NCI-H524 treated with DMSO at 0.1 percent for 48 hours (cell line): ENCODE data around the gene ESRRA.
A peak's percentile ranks its signal among the peaks of the same experiment; 100 is the strongest.
"Not testable (repeated sequence)": the region's sequence is repeated elsewhere in the genome, so short reads cannot be mapped to it uniquely, and the experiment has no call there.

Experiments
- DNase-seq: peaks from one replicate; lab custom pipeline; 2025; lab: John Stamatoyannopoulos, UW

Gene ESRRA

DNA sequence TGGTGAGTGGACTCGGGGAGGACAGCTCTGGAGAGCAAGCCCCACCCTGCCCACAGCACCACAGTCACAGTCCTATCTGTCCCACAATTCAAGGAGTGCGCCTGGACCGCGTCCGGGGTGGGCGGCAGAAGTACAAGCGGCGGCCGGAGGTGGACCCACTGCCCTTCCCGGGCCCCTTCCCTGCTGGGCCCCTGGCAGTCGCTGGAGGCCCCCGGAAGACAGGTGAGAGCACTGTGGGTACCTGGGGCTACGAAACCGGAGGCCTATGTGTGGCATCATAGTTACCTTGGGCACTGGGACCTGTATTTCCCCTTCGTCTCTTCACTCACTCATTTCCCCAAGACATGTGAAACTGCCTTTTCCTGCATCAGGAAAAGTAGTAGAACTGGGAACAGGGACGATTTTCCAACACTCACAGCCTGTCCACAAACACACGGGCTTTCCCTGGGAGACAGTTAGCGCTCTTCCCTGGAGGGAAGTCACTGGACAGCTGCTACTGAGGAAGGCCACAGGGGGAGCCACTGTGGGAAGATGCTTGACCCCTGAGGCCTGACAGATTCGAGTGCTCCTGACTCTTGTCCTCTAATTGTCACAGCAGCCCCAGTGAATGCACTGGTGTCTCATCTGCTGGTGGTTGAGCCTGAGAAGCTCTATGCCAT, 9.0 kb downstream of the ESRRA start:
- DNase-seq: no peak

DNA sequence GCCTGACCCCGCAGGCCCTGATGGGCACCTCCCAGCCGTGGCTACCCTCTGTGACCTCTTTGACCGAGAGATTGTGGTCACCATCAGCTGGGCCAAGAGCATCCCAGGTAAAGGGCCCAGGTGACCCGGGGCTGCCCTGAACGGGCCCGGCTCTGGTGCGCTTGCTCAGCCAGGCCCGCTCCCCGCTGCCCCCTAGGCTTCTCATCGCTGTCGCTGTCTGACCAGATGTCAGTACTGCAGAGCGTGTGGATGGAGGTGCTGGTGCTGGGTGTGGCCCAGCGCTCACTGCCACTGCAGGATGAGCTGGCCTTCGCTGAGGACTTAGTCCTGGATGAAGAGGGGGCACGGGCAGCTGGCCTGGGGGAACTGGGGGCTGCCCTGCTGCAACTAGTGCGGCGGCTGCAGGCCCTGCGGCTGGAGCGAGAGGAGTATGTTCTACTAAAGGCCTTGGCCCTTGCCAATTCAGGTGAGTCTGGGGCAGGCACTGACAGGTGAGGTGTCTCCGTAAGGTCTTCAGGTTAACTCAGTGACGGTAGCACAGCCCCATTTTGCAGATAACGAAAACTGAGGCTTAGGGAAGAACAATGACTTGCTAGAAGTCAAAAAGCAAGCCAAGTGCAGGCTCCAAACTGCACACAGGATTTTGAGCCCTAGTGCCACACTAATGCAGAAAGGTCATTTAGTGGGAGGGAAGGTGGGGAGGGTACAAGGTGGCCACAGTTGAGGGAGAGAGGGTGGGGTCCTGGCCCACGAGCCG, 9.7 kb downstream of the ESRRA start:
- DNase-seq: no peak

DNA sequence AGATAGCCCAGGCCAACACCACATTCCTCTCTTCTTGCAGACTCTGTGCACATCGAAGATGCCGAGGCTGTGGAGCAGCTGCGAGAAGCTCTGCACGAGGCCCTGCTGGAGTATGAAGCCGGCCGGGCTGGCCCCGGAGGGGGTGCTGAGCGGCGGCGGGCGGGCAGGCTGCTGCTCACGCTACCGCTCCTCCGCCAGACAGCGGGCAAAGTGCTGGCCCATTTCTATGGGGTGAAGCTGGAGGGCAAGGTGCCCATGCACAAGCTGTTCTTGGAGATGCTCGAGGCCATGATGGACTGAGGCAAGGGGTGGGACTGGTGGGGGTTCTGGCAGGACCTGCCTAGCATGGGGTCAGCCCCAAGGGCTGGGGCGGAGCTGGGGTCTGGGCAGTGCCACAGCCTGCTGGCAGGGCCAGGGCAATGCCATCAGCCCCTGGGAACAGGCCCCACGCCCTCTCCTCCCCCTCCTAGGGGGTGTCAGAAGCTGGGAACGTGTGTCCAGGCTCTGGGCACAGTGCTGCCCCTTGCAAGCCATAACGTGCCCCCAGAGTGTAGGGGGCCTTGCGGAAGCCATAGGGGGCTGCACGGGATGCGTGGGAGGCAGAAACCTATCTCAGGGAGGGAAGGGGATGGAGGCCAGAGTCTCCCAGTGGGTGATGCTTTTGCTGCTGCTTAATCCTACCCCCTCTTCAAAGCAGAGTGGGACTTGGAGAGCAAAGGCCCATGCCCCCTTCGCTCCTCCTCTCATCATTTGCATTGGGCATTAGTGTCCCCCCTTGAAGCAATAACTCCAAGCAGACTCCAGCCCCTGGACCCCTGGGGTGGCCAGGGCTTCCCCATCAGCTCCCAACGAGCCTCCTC, 10.6 kb downstream of the ESRRA start:
- DNase-seq: not testable (repeated sequence)

DNA sequence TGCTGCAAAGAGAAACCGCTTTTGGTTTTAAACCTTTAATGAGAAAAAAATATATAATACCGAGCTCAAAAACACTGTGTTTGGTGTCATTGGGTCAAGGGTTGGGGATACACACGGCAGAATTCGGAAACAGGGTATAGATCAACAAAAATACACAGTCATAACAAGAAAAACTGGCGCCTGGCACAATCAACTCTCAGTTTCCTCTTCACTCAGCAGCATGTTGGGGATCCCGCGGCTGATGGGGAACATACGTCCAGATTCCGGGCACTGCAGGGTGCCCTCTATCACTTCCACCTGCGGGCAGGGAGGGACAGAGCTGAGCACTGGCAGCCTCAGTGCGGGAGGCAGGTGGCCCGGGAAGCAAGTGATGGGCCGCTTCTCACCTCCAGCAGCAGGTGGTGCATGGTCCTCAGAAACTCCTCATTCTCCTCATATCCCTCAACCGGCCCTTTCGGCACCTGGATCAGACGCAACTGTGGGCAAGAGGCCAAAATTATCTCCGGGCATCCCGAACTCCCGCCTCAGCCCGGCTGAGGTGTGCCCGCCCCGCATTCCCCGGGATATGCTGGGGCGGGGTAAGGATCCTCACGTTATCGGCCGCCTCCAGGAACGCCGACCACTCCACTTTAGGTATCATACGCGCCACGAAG, 11.5 kb downstream of the ESRRA start:
- no peak for DNase-seq

DNA sequence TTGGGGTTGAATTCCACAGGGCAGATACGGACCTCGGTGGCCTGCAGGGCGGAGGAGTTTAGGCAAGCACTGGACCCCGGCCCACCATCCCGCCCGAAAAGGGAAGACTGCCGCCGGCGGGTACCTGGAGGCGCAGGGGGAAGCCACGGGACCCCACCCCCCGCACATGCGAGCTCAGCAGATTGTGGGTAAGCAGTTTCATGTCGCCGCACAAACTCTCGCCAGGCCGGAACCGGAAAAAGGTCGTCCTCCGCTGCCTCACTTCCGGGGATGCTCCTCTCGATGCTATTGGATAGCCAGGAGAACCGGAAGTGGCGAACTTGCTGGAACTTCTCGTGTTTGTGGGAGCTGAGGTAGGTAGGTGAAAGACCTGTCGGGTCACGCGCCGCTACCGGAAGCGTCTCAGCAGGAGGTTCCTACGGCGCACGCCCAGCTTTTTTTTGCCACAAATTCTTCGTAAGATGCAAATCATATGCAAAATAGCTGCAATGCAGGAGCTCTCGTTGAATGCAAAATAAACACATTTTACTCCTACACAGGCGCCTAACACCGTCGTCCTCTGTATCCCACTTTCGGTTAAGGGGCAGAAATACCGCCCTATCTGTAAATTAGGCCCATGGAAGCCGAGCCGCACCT, 12.1 kb downstream of the ESRRA start, which contains the start of gene TRMT112:
TSS of gene TRMT112 (minus strand) at position 235 of the 636 bp plus-strand sequence. CDS start at position 202, 33 bp downstream.
- DNase-seq: peak; percentile 90

DNA sequence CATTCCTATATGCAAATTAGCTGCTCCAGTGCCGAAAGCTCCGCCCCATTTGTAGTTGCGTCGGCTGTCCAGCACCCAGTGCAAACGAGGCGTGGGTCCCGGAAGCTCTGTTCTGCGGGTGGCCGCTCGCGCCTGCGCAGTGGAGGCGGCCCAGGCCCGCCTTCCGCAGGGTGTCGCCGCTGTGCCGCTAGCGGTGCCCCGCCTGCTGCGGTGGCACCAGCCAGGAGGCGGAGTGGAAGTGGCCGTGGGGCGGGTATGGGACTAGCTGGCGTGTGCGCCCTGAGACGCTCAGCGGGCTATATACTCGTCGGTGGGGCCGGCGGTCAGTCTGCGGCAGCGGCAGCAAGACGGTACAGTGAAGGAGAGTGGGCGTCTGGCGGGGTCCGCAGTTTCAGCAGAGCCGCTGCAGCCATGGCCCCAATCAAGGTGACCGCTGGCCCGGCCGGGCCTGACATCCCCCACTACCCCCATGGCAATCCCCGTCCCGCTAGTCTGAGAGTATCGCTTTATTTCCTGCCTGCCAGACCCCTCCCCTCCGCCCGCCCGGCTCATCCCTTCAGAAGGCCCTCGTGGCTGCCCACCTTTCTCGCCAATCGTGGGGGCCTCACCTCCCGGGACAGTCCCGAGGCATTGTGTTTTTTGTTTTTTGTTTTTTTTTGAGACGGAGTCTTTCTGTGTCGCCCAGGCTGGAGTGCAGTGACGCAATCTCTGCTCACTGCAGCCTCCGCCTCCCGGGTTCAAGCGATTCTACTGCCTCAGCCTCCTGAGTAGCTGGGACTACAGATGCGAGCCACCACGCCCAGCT, 12.8 kb downstream of the ESRRA start, which contains the start of gene PRDX5:
TSS of gene PRDX5 (plus strand) at position 161 of the 805 bp plus-strand sequence. CDS start at position 256, 95 bp downstream.
- peak; percentile 78 for DNase-seq

DNA sequence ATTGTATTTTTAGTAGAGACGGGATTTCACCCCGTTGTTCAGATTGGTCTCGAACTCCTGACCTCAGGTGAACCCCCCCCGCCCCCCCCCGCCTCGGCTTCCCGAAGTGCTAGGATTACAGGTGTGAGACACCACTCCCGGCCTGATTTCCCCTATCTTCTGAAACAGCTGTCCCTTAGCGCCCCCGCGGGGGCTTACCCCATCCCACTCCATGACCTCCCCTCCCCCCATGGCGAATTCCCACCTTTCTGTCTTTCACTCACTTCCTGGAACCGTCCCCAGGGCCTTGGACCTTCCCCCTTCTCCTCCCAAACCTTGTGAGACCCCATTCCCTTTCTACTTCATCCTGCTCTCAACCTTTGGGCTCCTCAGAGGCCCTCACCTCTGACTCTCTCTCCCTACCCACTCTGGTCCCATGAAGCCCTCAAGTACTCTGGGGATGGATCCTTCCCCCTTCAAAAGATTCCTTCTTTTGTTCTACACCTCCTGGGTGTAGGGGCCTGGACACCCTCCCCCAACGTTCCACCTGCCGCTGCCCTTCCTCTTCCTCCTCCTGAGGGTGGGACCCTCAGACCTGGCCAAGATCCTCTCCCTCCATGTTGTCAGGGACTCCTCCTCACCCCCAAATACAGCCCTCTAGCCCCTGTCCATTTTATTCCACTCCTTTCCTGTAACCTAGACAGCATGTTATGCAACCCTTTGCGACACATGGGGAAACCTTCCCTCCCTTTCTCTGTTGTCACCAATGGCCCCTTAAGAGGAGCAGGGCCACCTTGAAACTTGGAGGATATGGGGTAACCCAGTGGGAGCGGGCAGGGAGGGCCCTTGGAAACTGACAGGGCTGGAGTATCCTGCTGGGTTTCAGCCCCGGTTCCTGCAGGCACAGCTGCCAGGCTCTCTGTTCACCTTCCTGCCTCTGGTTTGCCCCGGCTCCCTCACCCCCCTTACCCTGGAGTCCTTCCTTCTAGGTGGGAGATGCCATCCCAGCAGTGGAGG, 13.7 kb downstream of the ESRRA start:
- no peak for DNase-seq

DNA sequence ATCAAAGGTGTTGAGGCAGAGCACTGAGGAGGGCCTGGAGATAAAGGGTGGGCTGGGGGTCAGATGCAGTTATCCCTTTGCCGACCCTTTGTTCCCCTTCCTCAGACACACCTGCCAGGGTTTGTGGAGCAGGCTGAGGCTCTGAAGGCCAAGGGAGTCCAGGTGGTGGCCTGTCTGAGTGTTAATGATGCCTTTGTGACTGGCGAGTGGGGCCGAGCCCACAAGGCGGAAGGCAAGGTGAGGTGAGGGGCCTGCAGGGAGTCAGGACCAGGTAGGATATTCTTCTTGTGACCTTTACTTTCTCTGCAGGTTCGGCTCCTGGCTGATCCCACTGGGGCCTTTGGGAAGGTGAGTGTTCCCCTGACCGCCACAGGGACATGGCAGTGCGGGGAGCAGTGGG, 15.2 kb downstream of the ESRRA start:
- no peak for DNase-seq

DNA sequence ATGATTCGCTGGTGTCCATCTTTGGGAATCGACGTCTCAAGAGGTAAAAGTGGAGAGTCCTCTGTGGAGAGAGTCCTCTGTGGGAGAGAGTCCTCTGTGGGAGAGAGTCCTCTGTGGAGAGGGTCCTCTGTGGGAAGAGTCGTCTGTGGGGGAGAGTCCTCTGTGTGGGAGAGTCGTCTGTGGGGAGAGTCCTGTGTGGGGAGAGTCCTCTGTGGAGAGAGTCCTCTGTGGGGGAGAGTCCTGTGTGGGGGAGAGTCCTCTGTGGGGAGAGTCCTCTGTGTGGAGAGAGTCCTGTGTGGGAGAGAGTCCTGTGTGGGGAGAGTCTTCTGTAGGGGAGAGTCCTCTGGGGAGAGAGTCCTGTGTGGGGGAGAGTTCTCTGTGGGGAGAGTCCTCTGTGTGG, 15.7 kb downstream of the ESRRA start:
- no peak for DNase-seq

DNA sequence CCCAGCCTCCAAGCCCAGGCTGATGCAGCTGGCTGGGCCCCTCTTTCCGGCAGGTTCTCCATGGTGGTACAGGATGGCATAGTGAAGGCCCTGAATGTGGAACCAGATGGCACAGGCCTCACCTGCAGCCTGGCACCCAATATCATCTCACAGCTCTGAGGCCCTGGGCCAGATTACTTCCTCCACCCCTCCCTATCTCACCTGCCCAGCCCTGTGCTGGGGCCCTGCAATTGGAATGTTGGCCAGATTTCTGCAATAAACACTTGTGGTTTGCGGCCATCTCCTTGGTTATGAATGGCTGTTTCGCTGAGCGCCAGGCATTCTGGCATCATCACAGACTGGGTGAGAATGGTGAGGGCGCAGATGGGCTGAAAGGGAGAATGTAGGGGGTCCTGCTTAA, 16.2 kb downstream of the ESRRA start:
- DNase-seq: no peak

DNA sequence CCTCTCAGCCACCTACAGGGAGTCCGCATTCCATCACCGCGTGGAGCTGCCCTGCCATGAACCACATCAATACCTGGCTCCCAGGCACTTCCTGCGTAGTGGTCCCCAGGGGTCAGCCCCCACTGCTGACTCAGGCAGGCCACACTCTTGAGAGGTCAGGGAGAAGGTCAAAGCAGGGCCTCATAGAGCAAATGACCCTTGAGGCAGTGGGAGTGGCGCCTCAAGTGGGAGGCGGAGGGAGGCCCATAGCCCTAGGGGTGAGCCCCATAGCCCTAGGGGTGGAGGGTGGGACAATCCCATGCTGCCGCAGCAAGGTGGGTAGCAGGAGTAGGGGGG, 17.6 kb downstream of the ESRRA start:
- no peak for DNase-seq

DNA sequence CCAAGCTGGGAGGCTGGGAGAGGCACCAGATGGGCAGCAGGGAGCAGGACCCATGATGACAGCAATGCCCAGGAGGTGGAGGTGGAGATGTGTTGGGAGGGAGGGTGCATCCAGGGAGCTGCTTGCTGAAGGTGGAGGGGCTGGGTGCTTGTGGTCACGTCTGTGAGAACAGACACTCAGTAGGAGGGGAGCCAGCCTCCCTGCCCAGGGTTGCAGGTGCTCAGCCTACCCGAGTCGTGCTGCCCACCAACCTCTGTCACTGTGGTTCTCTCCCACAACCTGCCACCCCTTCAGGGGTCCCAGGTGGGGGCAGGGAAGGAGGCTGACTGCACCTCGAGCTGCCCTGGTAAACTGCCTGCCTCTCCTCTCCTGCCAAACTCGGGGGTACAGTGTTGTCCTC, 18.0 kb downstream of the ESRRA start:
- no peak for DNase-seq

DNA sequence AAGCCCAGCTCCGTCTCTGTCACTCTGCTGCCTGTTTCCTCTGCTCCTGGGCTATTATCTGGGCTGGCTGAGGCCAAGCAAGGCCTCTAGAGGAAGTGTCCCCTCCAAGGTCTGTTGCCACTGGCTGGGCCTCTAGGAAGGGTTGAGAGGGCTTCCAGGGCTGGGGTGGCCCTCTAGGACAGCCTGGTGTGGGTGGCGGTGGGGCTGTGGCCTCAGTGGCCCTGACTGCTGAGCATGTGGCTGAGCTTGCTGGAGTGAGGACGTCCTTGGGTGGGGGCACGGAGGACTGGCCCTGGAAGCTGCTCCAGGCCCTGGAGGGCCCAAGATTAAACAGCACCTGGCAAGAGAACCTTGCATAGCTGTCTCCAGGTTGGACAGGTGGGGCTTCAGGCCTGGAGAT, 18.7 kb downstream of the ESRRA start:
- not testable (repeated sequence) for DNase-seq

DNA sequence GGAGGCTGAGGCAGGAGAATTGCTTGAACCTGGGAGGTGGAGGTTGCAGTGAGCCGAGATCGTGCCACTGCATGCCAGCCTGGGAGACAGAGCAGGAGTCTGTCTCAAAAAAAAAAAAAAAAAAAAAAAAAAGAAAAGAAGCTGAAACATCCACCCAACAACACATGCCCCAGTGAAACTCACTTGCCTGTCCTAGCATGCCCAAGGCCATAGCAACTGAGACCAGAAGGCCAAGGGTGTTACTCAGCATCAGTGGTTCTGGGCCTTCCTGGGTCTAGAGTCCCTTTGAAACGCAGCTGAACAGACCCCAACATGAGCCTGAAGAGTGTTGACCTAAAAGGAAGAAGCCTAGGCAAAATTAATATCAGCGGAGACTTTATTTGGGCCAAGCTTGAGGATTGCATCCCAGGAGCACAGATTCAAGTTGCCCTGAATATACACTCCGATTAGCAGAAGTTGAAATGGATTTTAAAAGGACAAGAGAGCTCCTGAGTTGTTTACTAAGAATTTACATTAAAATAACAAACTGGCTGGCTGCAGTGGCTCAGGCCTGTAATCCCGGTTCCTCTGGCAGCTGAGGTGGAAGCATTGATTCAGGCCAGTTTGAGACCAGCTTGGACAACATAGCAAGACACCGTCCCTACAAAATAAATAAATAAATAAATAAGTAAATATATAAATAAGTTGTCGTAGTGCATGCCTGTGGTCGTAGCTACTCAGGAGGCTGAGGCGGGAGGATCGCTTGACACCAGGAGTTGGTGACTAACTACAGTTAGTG, 19.6 kb downstream of the ESRRA start:
- no peak for DNase-seq

DNA sequence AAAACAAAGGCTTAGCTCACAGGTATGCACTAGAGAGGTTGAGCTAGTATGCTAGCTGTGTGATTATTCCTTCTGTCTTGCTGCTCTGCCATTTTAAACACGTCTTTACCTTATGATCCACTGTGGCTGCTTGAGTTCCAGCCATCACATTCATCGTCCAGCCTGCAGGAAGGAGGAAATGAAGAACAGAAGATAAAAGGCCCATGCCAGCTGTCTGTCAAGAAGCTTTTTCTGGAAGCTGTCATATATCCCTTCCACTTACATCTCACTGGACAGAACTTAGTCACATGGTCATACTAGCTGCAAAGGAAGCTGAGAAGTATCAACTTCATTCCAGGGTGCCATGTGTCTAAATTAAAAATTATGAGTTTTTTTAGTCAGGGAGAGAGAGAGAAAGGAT, 22.1 kb downstream of the ESRRA start:
- no peak for DNase-seq

DNA sequence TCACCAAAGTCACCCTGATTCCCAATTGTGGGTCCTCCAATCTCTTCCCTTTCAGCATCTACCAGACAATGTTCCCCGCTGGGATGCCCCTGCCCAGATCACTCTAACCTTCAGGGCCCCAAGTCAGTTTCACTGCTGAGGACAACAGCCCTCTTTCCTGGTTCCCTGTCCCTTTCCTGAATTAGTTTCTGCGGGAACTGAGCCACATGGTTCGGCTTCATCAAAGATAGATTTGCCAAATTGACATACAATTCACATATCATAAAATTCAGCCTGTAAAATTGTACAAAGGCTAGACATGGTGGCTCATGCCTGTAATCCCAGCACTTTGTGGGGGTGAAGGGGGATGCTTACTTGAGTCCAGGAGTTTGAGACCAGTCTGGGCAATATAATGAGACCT, 22.7 kb downstream of the ESRRA start:
- DNase-seq: no peak

DNA sequence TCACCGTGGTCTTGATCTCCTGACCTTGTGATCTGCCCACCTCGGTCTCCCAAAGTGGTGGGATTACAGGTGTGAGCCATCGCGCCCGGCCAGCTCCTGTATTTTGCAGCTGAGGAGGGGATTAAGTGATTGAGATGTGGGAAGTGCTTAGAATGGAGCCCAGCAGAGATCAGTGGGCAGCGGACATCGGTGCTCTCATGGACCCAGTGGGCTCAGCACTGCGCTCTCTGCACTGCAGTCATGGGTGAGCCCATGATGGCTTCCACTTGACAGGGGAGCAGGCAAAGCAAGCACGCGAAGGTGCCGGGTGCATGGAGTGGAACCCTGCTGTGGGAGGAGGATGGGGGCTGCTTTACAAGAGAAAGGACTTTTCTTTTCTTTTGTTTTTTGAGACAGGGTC, 25.6 kb downstream of the ESRRA start:
- DNase-seq: no peak

DNA sequence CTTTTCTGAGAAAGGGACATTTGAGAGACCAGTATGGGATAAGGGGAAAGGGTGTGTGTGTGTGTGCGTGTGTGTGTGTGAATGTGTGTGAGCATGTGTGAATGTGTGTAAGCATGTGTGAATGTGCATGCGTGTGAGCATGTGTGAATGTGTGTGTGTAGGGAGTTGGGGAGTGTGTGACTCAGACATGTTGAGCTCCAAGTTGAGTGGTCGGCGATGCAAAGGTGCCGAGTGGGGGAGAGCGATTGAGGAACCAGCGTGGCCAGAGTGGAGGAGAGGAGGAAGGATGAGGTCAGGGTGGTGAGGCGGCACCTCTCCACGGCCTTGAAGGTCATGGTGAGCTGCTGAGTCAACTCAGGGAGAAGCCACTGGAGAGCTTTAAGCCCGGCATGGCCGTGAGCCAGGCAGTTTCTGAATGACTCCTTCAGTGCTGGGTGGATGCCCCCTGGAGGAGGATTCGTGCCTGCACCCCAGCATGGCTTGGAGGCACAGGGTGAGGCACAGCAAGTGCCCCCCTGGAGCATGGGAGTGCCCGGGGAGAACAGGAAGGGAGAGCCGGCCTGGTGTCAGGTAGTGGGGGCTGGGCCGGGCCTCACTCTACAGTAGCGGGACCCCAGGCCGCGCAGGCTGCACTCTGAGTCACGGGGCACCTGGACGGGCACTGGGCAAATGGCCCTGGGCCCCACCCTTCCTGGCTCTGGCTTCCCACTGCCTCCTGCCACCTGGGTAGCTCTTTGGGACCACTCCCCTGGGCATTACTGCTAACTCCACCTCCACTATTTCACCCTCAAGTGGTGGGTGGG, 26.4 kb downstream of the ESRRA start:
- no peak for DNase-seq
